ENCODE data around the gene SYNE1.
"Not testable (repeated sequence)": the region's sequence is repeated elsewhere in the genome, so short reads cannot be mapped to it uniquely, and the experiment has no call there.

Gene SYNE1

DNA sequence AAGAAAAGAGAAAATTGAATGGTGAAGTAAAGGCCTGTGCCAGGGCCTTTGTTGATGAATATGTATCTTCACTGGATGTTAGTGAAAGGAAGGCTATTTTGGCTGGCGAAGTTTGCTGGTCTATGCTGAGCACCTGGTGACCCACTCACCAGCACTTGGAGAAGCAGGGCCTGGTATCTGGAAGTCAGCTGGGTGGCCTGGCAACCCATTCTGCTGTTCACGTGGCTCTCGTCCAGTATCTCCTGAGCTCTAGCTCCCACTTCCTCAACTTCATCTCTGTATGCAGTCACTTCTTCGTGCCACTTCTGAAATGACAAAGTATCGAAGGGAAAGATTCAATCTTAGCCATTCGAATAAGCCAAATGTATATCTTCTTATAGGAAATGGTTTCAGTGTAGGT is 283.7 kb downstream of the SYNE1 start:
- DNase-seq (ENCODE audit: low read depth, low spot score) = no peak
- no peak overlapping the region for H3K4me3 ChIP-seq (ENCODE audit: low read length)

DNA sequence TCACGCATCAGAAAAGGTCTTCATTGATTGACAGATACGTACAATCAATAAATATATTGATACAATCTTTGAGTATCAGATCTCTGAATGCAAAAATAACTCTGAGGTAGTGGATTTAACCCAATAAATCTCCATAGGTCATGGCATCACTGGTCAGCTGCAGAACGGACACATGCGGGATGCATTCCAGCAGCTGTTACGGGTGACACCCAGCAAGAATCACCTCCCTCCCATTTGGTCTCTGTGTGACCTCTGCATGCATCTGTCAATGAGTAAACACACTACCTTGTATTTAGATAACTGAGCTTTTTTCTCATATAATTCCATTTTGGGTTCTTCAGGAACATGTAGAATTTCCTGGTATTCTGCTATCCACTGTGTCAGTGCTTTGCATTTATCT is 285.4 kb downstream of the SYNE1 start:
- no peak for DNase-seq (ENCODE audit: low read depth, low spot score)
- H3K4me3 ChIP-seq (ENCODE audit: low read length) = no peak overlapping the region

DNA sequence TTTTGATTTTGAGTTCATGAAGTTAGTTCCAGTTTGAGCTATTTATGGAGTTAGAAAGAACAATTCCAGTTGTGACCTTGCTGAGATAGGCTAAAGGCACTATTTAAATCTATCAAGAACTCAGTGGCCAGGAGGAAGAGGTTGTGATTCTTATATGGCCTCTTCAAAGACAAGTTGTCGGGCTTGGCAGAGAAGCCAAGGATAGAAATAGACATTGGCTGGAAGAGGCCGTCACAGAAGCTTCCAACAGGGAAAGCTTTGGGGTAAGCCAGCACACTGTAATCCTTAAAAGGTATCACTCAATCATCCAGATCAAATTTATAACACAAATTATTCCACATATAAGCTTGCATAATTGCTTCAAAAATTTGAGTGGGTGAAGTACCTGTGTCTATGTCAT is 286.1 kb downstream of the SYNE1 start:
- no peak for DNase-seq (ENCODE audit: low read depth, low spot score)
- no peak overlapping the region for H3K4me3 ChIP-seq (ENCODE audit: low read length)

GRCh38 chr6:152348116-152348515 is 289.0 kb downstream of the SYNE1 start:
- no peak overlapping the region for H3K4me3 ChIP-seq (ENCODE audit: low read length)
- DNase-seq (ENCODE audit: low read depth, low spot score) = no peak

DNA sequence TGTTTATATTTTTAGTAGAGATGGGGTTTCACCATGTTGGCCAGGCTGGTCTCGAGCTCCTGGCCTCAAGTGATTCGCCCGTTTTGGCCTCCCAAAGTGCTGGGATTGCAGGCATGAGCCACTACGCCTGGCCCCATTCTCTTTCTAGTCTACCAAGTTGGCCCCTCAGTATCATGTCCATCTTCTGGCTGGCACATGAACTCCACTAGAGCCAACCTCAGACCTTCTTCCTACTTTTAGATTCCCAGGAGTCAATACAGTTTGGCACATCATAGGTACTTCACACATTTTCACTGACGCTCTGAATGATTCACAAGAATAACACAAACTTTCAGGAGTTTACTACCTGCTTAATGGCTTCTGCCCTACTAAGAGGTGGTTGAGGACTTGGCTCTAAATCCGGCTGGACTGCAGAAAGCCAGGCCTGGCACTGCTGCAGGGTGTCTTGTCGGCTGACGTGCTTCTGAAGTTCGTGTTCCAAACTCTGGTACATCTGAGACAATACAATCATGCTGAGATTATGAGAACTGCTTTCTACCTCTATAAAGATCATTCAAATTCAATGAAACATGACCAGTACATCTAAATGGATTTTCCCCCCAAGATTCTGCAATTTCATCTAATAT is 293.3 kb downstream of the SYNE1 start:
- no peak for DNase-seq (ENCODE audit: low read depth, low spot score)
- no peak overlapping the region for H3K4me3 ChIP-seq (ENCODE audit: low read length)

DNA sequence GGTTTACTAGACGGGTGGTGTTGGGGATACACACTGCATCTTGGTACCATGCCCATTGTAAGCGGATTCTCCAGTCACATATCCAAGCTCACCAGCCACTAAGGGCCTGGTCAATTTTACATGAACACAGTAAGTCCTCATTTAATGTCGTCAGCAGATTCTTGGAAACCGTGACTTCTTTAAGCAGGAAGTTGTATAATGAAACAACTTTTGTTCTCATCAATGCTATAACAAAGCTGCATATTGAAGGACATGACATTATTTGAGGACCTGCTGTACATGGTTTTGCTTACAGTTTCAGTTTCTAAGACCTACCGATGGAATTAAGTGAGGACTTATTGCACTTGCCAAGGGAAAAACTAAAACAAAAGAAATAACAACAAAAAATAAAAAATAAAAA is 295.6 kb downstream of the SYNE1 start:
- no peak for DNase-seq (ENCODE audit: low read depth, low spot score)
- H3K4me3 ChIP-seq (ENCODE audit: low read length) = no peak overlapping the region

DNA sequence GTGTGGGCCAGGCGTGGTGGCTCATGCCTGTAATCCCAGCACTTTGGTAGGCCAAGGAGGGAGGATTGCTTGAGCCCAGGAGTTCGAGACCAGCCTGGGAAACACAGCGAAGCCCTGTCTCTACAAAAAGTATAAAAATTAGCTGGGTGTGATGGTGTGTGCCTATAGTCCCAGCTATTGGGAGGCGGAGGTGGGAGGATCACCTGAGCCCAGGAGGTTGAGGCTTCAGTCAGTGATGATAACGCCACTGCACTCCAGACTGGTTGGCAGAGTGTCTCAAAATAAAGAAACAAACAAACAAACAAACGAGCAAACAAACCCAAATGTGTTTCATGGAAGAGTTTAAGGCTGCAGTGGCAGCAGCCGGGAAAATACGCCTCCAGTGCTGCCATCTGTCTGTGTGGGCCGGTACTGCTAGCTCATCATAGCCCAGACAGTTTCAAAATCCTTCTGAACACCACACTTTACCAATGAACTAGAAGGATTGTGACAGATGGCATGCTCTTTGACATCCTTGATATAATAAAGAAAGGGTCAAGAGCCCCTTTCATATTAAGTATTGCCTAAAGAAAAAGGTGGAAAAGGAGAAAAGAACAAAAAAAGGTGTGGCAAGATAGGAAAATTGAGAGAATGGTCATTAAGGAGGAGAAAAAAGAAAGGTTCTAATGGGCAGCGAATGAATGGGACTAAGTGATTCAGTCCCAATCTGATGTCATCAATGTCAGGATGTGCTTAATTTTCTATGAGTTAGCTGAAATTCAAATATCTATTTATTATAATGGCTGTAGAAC is 298.6 kb downstream of the SYNE1 start:
- peak; percentile 3 for DNase-seq (ENCODE audit: low read depth, low spot score)

GRCh38 chr6:152334555-152334954 is 302.6 kb downstream of the SYNE1 start:
- no peak for DNase-seq (ENCODE audit: low read depth, low spot score)
- H3K4me3 ChIP-seq (ENCODE audit: low read length) = no peak overlapping the region

More for the DNA sequence above, 298.6 kb downstream of the SYNE1 start:
- no peak overlapping the region for H3K4me3 ChIP-seq (ENCODE audit: low read length)

- DNase-seq (ENCODE audit: low read depth, low spot score) = no peak
Observed at GRCh38 chr6:152330961-152331360, 306.2 kb downstream of the SYNE1 start.

DNA sequence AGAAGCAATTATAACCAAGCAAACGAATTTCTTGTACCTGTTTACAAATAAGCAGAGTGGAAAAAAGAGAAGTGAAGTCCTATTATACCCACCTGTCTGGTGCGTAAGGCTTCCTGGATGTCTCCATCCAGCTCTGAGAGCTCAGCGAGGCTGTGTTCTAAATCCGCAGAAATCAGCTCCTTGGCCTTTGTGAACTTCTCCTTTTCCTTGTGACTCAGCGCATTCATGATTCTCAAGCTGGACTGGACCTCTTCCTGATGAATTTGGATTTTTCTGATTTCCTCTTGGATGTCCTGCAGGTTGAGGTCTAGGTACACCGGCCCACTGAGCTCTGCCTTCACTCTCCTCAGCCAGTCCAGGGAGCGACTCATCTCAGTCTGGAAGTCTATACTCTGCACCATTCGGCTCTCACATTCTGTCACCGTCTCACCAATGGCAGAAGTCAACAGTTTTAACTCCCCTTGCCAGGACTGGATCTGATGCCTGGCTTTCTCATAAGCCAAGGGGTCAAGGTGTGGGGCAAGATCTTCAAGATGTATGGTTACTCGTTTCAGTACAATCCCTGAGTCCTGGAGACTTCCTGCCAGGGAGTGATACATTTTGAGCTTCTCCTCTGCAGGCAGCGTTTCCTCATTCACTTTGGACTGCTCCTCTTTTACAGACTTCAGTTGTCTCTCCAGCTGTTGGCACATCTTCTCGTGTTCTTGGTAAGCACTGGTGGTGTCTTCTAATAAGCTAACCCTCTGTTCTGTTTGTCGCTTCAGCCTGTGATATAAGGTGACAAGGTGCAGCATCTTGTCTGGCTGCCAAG is 307.3 kb downstream of the SYNE1 start:
- DNase-seq (ENCODE audit: low read depth, low spot score) = no peak
- no peak overlapping the region for H3K4me3 ChIP-seq (ENCODE audit: low read length)

More at GRCh38 chr6:152330961-152331360, 306.2 kb downstream of the SYNE1 start:
- H3K4me3 ChIP-seq (ENCODE audit: low read length) = no peak overlapping the region

- DNase-seq (ENCODE audit: low read depth, low spot score); H3K4me3 ChIP-seq (ENCODE audit: low read length): not testable (repeated sequence)
Observed at GRCh38 chr6:152328200-152328599, 309.0 kb downstream of the SYNE1 start.

- no peak for DNase-seq (ENCODE audit: low read depth, low spot score)
- no peak overlapping the region for H3K4me3 ChIP-seq (ENCODE audit: low read length)
Observed at GRCh38 chr6:152323376-152323775, 313.8 kb downstream of the SYNE1 start.

DNA sequence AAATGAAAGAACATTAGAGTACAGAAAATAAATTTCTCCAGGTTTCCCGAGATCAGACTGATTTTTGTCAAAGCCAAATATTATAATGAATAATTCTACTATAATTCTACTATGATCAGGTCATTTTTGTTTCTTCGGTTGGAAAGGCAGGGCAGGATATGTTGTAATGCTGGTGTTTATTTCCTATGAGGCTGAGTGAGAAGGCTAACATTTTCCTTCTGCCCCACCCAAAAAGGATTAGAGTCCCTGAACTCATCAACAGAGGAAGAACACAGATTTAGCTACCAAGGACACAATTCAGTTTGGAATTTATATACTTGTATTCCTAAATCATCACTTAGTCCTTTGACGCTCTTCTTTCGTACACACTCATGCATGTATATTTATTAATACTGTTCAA is 318.9 kb downstream of the SYNE1 start:
- no peak for DNase-seq (ENCODE audit: low read depth, low spot score)
- H3K4me3 ChIP-seq (ENCODE audit: low read length) = no peak overlapping the region

GRCh38 chr6:152316024-152316423 is 321.1 kb downstream of the SYNE1 start:
- DNase-seq (ENCODE audit: low read depth, low spot score) = no peak
- H3K4me3 ChIP-seq (ENCODE audit: low read length) = no peak overlapping the region

DNA sequence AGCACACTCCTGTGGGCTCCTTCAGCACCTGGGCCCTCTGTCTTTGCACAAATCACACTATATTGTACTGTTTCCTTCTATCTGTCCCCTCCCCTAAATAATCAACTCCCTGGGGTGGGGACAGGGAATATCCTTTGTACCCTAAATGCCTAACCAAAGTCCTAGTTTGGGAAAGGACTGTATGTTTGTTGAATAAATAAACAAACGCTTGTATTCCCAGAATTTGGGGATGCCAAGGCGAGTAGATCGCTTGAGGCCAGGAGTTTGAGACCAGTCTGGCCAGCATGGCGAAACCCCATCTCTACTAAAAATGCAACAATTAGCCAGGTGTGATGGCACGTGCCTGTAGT is 322.7 kb downstream of the SYNE1 start:
- H3K4me3 ChIP-seq (ENCODE audit: low read length) = no peak overlapping the region
- no peak for DNase-seq (ENCODE audit: low read depth, low spot score)

DNA sequence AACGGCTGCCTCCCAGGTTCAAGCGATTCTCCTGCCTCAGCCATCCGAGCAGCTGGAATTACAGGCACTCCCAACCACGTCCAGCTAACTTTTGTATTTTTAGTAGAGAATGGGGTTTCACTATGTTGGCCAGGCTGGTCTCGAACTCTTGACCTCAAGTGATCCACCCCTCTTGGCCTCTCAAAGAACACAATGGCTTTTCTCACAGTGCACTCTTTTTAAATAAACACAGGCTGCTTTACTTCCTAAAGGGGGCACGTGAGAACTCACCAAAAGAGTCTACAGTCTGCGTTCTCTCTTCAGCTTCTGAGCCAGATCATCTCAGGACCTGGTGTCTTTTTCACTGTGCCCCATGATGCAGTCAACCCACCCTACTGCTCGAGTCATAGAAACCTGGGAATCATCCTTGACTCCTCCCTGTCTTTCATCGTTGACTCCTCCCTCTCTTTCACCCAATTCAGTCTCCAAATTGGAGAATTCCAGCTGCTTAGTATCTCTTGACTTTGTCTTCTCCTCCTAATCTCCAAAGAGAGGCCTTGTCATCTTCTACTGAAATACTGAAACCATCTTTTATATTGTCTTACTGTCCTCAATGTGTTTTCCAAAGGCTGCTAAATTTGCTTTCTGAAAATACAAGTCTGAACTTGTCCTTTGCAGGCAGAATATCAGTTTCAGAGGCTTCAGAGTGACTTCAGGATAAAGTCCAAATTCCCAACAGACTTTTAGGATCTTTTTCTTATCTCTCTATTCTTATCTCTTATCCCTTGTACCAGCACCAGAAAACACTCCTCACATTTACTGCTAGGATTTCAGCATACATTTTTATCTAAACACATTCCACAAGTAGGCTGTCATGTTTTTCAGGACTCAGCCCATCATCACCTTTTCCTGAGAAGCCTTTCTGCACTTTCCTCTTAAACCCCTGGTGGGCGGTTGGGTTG is 323.4 kb downstream of the SYNE1 start:
- H3K4me3 ChIP-seq (ENCODE audit: low read length) = no peak overlapping the region
- no peak for DNase-seq (ENCODE audit: low read depth, low spot score)

DNA sequence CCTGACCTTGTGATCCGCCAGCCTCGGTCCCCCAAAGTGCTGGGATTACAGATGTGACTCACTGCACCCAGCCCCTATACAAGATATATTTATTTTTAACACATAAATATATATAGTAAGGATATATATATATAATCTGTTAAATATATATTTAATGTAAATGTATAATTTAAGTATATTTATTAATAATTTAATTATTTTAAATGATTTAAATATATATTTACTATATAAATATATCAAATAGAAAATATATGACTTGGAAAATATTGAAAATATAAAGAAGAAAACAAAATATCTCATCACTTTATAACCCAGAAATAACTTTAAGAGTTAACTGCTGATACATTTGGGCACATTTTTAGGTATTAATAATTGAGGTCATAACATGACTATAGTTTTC is 324.7 kb downstream of the SYNE1 start:
- no peak for DNase-seq (ENCODE audit: low read depth, low spot score)
- no peak overlapping the region for H3K4me3 ChIP-seq (ENCODE audit: low read length)

DNA sequence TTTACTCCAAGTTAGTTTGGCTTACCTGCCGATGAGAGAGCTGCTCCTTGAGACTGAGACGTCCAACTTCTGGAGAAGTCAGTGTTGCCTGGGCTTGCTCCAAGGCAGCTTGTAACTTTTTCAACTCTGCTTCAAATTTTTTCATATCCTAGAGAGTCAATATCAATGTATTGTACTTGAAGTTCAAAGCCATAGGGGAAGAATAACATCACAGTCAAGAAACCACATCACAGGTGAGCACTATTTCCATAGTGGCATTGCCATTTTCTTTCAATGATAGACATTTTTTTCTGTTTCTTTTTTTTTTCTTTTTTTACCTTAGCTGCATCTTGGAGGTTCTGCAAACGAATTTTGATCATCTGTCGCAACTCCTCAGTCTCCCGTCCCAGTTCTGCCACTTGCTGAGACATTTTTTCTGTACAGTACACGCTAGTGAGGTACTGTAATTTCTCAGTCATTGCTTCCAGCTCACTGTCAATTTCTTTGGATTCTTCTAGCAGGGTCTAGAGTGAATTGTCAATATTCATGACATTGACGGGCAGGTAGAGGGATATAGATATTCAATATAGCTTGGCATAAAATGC is 326.7 kb downstream of the SYNE1 start:
- peak; percentile 83 for DNase-seq (ENCODE audit: low read depth, low spot score)
- H3K4me3 ChIP-seq (ENCODE audit: low read length) = no peak overlapping the region

GRCh38 chr6:152309648-152310047 is 327.5 kb downstream of the SYNE1 start:
- peak; percentile 87 for DNase-seq (ENCODE audit: low read depth, low spot score)
- H3K4me3 ChIP-seq (ENCODE audit: low read length) = no peak overlapping the region

Data from Jurkat, Clone E6-1 (cell line).